ENCODE results near the gene LAX1.

Gene LAX1

GRCh38 chr1:203726417-203726867, 38.5 kb upstream of the LAX1 start:
- no peak overlapping the region for H3K4me3 ChIP-seq (ENCODE audit: low read length in 2 of 2)
- H4K8ac ChIP-seq (ENCODE audit: low read depth, low read length): no peak overlapping the region
- no peaks in the 10 kb centered on the region for H3K79me1 ChIP-seq (ENCODE audit: low read depth, low read length)
- H3K23ac ChIP-seq (ENCODE audit: low read depth, low read length, poor library complexity): no peak overlapping the region
- H3K4ac ChIP-seq (ENCODE audit: low read length): no peak overlapping the region
- H4K91ac ChIP-seq (ENCODE audit: low read depth, low read length, poor library complexity): no peak overlapping the region
- no peak overlapping the region for H2BK15ac ChIP-seq (ENCODE audit: low read length)
- H2BK12ac ChIP-seq (ENCODE audit: low read length): no peak overlapping the region
- H3K4me1 ChIP-seq (ENCODE audit: control insufficient read depth in 2 of 2, insufficient read depth in 1 of 2, low read depth in 1 of 2, low read length in 2 of 2): no peaks in the 10 kb centered on the region
- H2AK5ac ChIP-seq (ENCODE audit: low read depth, low read length): no peak overlapping the region
- H3K4me2 ChIP-seq (ENCODE audit: insufficient read depth, low read length, poor library complexity, severe bottlenecking): no peak overlapping the region
- H3K14ac ChIP-seq (ENCODE audit: low read length): no peak overlapping the region
- no peaks in the 10 kb centered on the region for H3K27me3 ChIP-seq (ENCODE audit: control insufficient read depth in 3 of 3, insufficient read depth in 3 of 3, low read depth in 1 of 3, low read length in 3 of 3)
- H3K9me3 ChIP-seq (replicated peaks in 1 of 2; ENCODE audit: control insufficient read depth in 2 of 2, insufficient read depth in 1 of 2, low read depth in 1 of 2, low read length in 2 of 2): no peaks in the 10 kb centered on the region
- H3K27ac ChIP-seq (replicated peaks; ENCODE audit: low read length): no peak overlapping the region
- no CpG with 5 or more reads among the region's 2 CpGs for WGBS, 2 donors (ENCODE audit: extremely low coverage in 2 of 2, insufficient read length in 2 of 2, insufficient replicate concordance in 1 of 2)
- H3K18ac ChIP-seq (ENCODE audit: low read length): no peak overlapping the region
- H2BK120ac ChIP-seq (ENCODE audit: low read depth, low read length): no peak overlapping the region
- H2AFZ ChIP-seq (ENCODE audit: low read length): no peak overlapping the region
- peaks cover 18 to 42% of the 10 kb centered on the region in 2 donors for H3K36me3 ChIP-seq (replicated peaks in 1 of 2; ENCODE audit: control insufficient read depth in 2 of 2, insufficient read depth in 2 of 2, low read length in 2 of 2)
- H2BK5ac ChIP-seq (ENCODE audit: low read length): no peak overlapping the region
- no peak overlapping the region for H3K9ac ChIP-seq (ENCODE audit: low read depth, low read length, poor library complexity)
- DNase-seq (ENCODE audit: low spot score): no peak

- H4K8ac ChIP-seq (ENCODE audit: low read depth, low read length): no peak overlapping the region
- no peak overlapping the region for H2BK15ac ChIP-seq (ENCODE audit: low read length)
- H3K9ac ChIP-seq (ENCODE audit: low read depth, low read length, poor library complexity): no peak overlapping the region
- no peaks in the 10 kb centered on the region for H3K9me3 ChIP-seq (replicated peaks in 1 of 2; ENCODE audit: control insufficient read depth in 2 of 2, insufficient read depth in 1 of 2, low read depth in 1 of 2, low read length in 2 of 2)
- no peak overlapping the region for H2BK5ac ChIP-seq (ENCODE audit: low read length)
- H2BK120ac ChIP-seq (ENCODE audit: low read depth, low read length): no peak overlapping the region
- no peaks in the 10 kb centered on the region for H3K27me3 ChIP-seq (ENCODE audit: control insufficient read depth in 3 of 3, insufficient read depth in 3 of 3, low read depth in 1 of 3, low read length in 3 of 3)
- H3K79me1 ChIP-seq (ENCODE audit: low read depth, low read length): no peaks in the 10 kb centered on the region
- no peak overlapping the region for H3K18ac ChIP-seq (ENCODE audit: low read length)
- no peak overlapping the region for H3K4ac ChIP-seq (ENCODE audit: low read length)
- no peak for DNase-seq (ENCODE audit: low spot score)
- peak overlapping the region; percentile 32 for H4K91ac ChIP-seq (ENCODE audit: low read depth, low read length, poor library complexity)
- H2AFZ ChIP-seq (ENCODE audit: low read length): no peak overlapping the region
- H3K23ac ChIP-seq (ENCODE audit: low read depth, low read length, poor library complexity): no peak overlapping the region
- no peak overlapping the region for H3K4me2 ChIP-seq (ENCODE audit: insufficient read depth, low read length, poor library complexity, severe bottlenecking)
- no peak overlapping the region for H3K4me3 ChIP-seq (ENCODE audit: low read length in 2 of 2)
- no peaks in the 10 kb centered on the region for H3K4me1 ChIP-seq (ENCODE audit: control insufficient read depth in 2 of 2, insufficient read depth in 1 of 2, low read depth in 1 of 2, low read length in 2 of 2)
- H2AK5ac ChIP-seq (ENCODE audit: low read depth, low read length): no peak overlapping the region
- H2BK12ac ChIP-seq (ENCODE audit: low read length): no peak overlapping the region
- WGBS, 2 donors (ENCODE audit: extremely low coverage in 2 of 2, insufficient read length in 2 of 2, insufficient replicate concordance in 1 of 2): no CpG with 5 or more reads among the region's 7 CpGs
- H3K36me3 ChIP-seq (replicated peaks in 1 of 2; ENCODE audit: control insufficient read depth in 2 of 2, insufficient read depth in 2 of 2, low read length in 2 of 2): peaks cover 2% of the 10 kb centered on the region in 2 donors
- H3K14ac ChIP-seq (ENCODE audit: low read length): no peak overlapping the region
- no peak overlapping the region for H3K27ac ChIP-seq (replicated peaks; ENCODE audit: low read length)
These were observed 31.7 kb upstream of the LAX1 start for GRCh38 chr1:203733009-203733863.

DNA sequence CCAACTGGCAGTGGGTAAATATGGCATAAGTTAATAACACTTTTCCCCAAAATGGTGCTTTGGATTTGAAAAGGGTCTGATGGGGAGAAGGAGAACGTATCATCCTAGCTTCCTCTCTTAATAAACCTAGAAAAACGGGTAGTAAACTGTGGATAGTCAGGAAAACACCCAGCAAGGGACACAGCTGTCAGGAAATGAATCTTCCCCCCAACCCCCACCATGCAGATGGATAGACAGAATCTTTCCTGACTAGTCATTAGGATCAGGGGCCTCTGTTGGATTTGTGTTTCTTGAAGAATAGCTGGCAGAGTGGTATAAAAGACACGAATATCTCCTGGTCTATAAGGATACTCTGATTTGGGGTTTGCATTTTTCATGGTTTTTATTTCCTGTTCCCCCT, 22.5 kb upstream of the LAX1 start:
- no peak overlapping the region for H3K9ac ChIP-seq (ENCODE audit: low read depth, low read length, poor library complexity)
- H2BK12ac ChIP-seq (ENCODE audit: low read length): no peak overlapping the region
- no peak overlapping the region for H3K18ac ChIP-seq (ENCODE audit: low read length)
- no CpG with 5 or more reads among the region's 3 CpGs for WGBS, 2 donors (ENCODE audit: extremely low coverage in 2 of 2, insufficient read length in 2 of 2, insufficient replicate concordance in 1 of 2)
- H3K79me1 ChIP-seq (ENCODE audit: low read depth, low read length): no peaks in the 10 kb centered on the region
- no peak overlapping the region for H3K14ac ChIP-seq (ENCODE audit: low read length)
- no peak overlapping the region for H3K4me2 ChIP-seq (ENCODE audit: insufficient read depth, low read length, poor library complexity, severe bottlenecking)
- no peak overlapping the region for H2BK15ac ChIP-seq (ENCODE audit: low read length)
- peaks cover 0 to 4% of the 10 kb centered on the region in 2 donors for H3K36me3 ChIP-seq (replicated peaks in 1 of 2; ENCODE audit: control insufficient read depth in 2 of 2, insufficient read depth in 2 of 2, low read length in 2 of 2)
- no peak overlapping the region for H3K4ac ChIP-seq (ENCODE audit: low read length)
- no peak overlapping the region for H2AK5ac ChIP-seq (ENCODE audit: low read depth, low read length)
- no peak overlapping the region for H3K23ac ChIP-seq (ENCODE audit: low read depth, low read length, poor library complexity)
- no peaks in the 10 kb centered on the region for H3K9me3 ChIP-seq (replicated peaks in 1 of 2; ENCODE audit: control insufficient read depth in 2 of 2, insufficient read depth in 1 of 2, low read depth in 1 of 2, low read length in 2 of 2)
- no peak overlapping the region for H4K8ac ChIP-seq (ENCODE audit: low read depth, low read length)
- no peak overlapping the region for H2BK120ac ChIP-seq (ENCODE audit: low read depth, low read length)
- H2BK5ac ChIP-seq (ENCODE audit: low read length): no peak overlapping the region
- no peak for DNase-seq (ENCODE audit: low spot score)
- no peaks in the 10 kb centered on the region for H3K27me3 ChIP-seq (ENCODE audit: control insufficient read depth in 3 of 3, insufficient read depth in 3 of 3, low read depth in 1 of 3, low read length in 3 of 3)
- H3K27ac ChIP-seq (replicated peaks; ENCODE audit: low read length): no peak overlapping the region
- peaks cover 0 to 4% of the 10 kb centered on the region in 2 donors for H3K4me1 ChIP-seq (ENCODE audit: control insufficient read depth in 2 of 2, insufficient read depth in 1 of 2, low read depth in 1 of 2, low read length in 2 of 2)
- no peak overlapping the region for H2AFZ ChIP-seq (ENCODE audit: low read length)
- H4K91ac ChIP-seq (ENCODE audit: low read depth, low read length, poor library complexity): no peak overlapping the region
- H3K4me3 ChIP-seq (ENCODE audit: low read length in 2 of 2): no peak overlapping the region

DNA sequence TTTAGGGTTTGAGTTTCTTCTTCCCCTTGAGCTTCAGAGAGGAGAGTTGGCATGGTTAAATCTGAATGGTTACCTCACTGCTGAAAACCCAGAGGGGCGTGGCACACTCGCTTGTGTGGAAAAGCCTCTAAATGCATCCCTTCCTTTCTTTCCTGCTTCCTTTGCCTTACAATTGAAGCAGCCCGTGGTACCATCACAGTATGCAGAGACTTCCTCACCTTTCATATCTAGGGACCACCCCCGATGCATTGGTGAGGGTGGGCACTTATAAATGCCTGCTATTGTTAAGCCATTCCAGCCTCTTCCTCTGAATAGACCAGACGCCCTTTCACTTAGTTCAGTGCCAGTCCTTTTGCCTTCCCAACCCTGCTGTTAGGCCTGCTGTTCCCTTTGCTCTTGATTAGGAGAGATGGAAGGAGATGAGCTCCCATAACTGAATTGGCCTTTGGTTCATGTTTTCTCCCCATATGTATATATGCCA, 21.9 kb upstream of the LAX1 start:
- Histone ChIP-seq H3K18ac (ENCODE audit: low read length) (no peak overlapping the region), H3K4me1 (ENCODE audit: control insufficient read depth in 2 of 2, insufficient read depth in 1 of 2, low read depth in 1 of 2, low read length in 2 of 2) (peaks cover 0 to 4% of the 10 kb centered on the region in 2 donors), H3K4me2 (ENCODE audit: insufficient read depth, low read length, poor library complexity, severe bottlenecking) (no peak overlapping the region), H3K27ac (replicated peaks; ENCODE audit: low read length) (no peak overlapping the region), H2BK5ac (ENCODE audit: low read length) (no peak overlapping the region), H3K27me3 (ENCODE audit: control insufficient read depth in 3 of 3, insufficient read depth in 3 of 3, low read depth in 1 of 3, low read length in 3 of 3) (no peaks in the 10 kb centered on the region), H2BK120ac (ENCODE audit: low read depth, low read length) (no peak overlapping the region), H4K8ac (ENCODE audit: low read depth, low read length) (no peak overlapping the region), H2BK15ac (ENCODE audit: low read length) (no peak overlapping the region), H3K14ac (ENCODE audit: low read length) (no peak overlapping the region), H3K23ac (ENCODE audit: low read depth, low read length, poor library complexity) (no peak overlapping the region), H2AK5ac (ENCODE audit: low read depth, low read length) (no peak overlapping the region), H3K9ac (ENCODE audit: low read depth, low read length, poor library complexity) (no peak overlapping the region), H2AFZ (ENCODE audit: low read length) (no peak overlapping the region), H3K79me1 (ENCODE audit: low read depth, low read length) (no peaks in the 10 kb centered on the region), H3K36me3 (replicated peaks in 1 of 2; ENCODE audit: control insufficient read depth in 2 of 2, insufficient read depth in 2 of 2, low read length in 2 of 2) (peaks cover 0 to 4% of the 10 kb centered on the region in 2 donors), H3K4ac (ENCODE audit: low read length) (no peak overlapping the region), H3K4me3 (ENCODE audit: low read length in 2 of 2) (no peak overlapping the region), H2BK12ac (ENCODE audit: low read length) (no peak overlapping the region), H3K9me3 (replicated peaks in 1 of 2; ENCODE audit: control insufficient read depth in 2 of 2, insufficient read depth in 1 of 2, low read depth in 1 of 2, low read length in 2 of 2) (no peaks in the 10 kb centered on the region), H4K91ac (ENCODE audit: low read depth, low read length, poor library complexity) (no peak overlapping the region)
- no CpG with 5 or more reads among the region's 5 CpGs for WGBS, 2 donors (ENCODE audit: extremely low coverage in 2 of 2, insufficient read length in 2 of 2, insufficient replicate concordance in 1 of 2)
- DNase-seq (ENCODE audit: low spot score): no peak

Data from neuronal stem cell (in vitro differentiated cells).